Activated T-cell treated with anti-CD3 and anti-CD28 coated beads, Interleukin-2, amount 50 U/mL, for 24 hours (primary cell): ENCODE measurements around the gene LTB4R2.

Source experiments
- DNase-seq: peaks from one replicate; pipeline ENCODE4 v3.0.0-alpha.2; 2020
- H3K27ac Mint-ChIP-seq: 2 replicates; pipeline ENCODE4 v1.8.0; 2020; ENCODE audit warnings: mild to moderate bottlenecking, mixed read lengths
- H3K27me3 Mint-ChIP-seq: 2 replicates; pipeline ENCODE4 v1.8.0; 2020; ENCODE audit warnings: mixed read lengths
- H3K36me3 Mint-ChIP-seq: 2 replicates; pipeline ENCODE4 v1.8.0; 2020; ENCODE audit warnings: low read depth, mixed read lengths
- H3K4me1 Mint-ChIP-seq: 2 replicates; pipeline ENCODE4 v1.8.0; 2020; ENCODE audit warnings: low read depth, mixed read lengths
- H3K4me3 Mint-ChIP-seq: 2 replicates; pipeline ENCODE4 v1.8.0; 2020; ENCODE audit warnings: mild to moderate bottlenecking, moderate library complexity, mixed read lengths
- H3K9me3 Mint-ChIP-seq: 2 replicates; pipeline ENCODE4 v1.8.0; 2020; ENCODE audit warnings: mixed read lengths

The LTB4R2 gene

GRCh38 chr14:24270537-24271133, 39.3 kb upstream of the LTB4R2 start:
- H3K27me3 Mint-ChIP-seq: no peaks in the 10 kb centered on the region
- no peaks in the 10 kb centered on the region for H3K9me3 Mint-ChIP-seq
- peak overlapping the region; percentile 85 for H3K4me3 Mint-ChIP-seq
- H3K4me1 Mint-ChIP-seq: peaks cover 49% of the 10 kb centered on the region
- no peak for DNase-seq
- H3K36me3 Mint-ChIP-seq: peaks cover 45% of the 10 kb centered on the region
- peak overlapping the region; percentile 95 for H3K27ac Mint-ChIP-seq

- Mint-ChIP-seq H3K27ac (peak within 1 kb of the TSS; percentile 95), H3K36me3 (peaks cover 38% of the 10 kb centered on the region), H3K9me3 (no peaks in the 10 kb centered on the region), H3K4me3 (peak within 1 kb of the TSS; percentile 85), H3K4me1 (peaks cover 51% of the 10 kb centered on the region), H3K27me3 (no peaks in the 10 kb centered on the region)
- peak; percentile 90 for DNase-seq
Observed at GRCh38 chr14:24271134-24271833, 38.7 kb upstream of the LTB4R2 start, which contains the start of gene RABGGTA. RABGGTA (minus strand) TSS chr14:24271597; CDS start chr14:24271115, 482 bp downstream.

- Mint-ChIP-seq H3K9me3 (no peaks in the 10 kb centered on the region), H3K36me3 (peaks cover 33% of the 10 kb centered on the region), H3K4me3 (peak overlapping the region; percentile 85), H3K27ac (peak overlapping the region; percentile 95), H3K27me3 (no peaks in the 10 kb centered on the region), H3K4me1 (peaks cover 55% of the 10 kb centered on the region)
- DNase-seq: no peak
Observed at GRCh38 chr14:24271834-24272263, 38.1 kb upstream of the LTB4R2 start.

- Mint-ChIP-seq H3K36me3 (peaks cover 26% of the 10 kb centered on the region), H3K27me3 (no peaks in the 10 kb centered on the region), H3K9me3 (no peaks in the 10 kb centered on the region), H3K4me1 (peaks cover 61% of the 10 kb centered on the region), H3K27ac (peak overlapping the region; percentile 95), H3K4me3 (peak overlapping the region; percentile 85)
- no peak for DNase-seq
Observed at GRCh38 chr14:24272467-24272866, 37.5 kb upstream of the LTB4R2 start.

- Mint-ChIP-seq H3K9me3 (peaks cover 2% of the 10 kb centered on the region), H3K4me3 (peak overlapping the region; percentile 13), H3K36me3 (peaks cover 19% of the 10 kb centered on the region), H3K27me3 (no peaks in the 10 kb centered on the region), H3K27ac (peak overlapping the region; percentile 89), H3K4me1 (peaks cover 71% of the 10 kb centered on the region)
- no peak for DNase-seq
Observed at GRCh38 chr14:24273422-24273998, 36.4 kb upstream of the LTB4R2 start.

- H3K9me3 Mint-ChIP-seq: peaks cover 2% of the 10 kb centered on the region
- peaks cover 13% of the 10 kb centered on the region for H3K36me3 Mint-ChIP-seq
- H3K27me3 Mint-ChIP-seq: no peaks in the 10 kb centered on the region
- peaks cover 77% of the 10 kb centered on the region for H3K4me1 Mint-ChIP-seq
- H3K27ac Mint-ChIP-seq: peak overlapping the region; percentile 89
- H3K4me3 Mint-ChIP-seq: peak overlapping the region; percentile 28
- DNase-seq: peak; percentile 71
Observed at GRCh38 chr14:24274101-24274543, 35.8 kb upstream of the LTB4R2 start.

- Mint-ChIP-seq H3K36me3 (no peaks in the 10 kb centered on the region), H3K4me3 (no peak overlapping the region), H3K27ac (peak overlapping the region; percentile 2)
Observed at GRCh38 chr14:24277071-24277470, 32.9 kb upstream of the LTB4R2 start.

GRCh38 chr14:24277606-24278321, 32.2 kb upstream of the LTB4R2 start:
- H3K27ac Mint-ChIP-seq: peak overlapping the region; percentile 70
- H3K9me3 Mint-ChIP-seq: peaks cover 2% of the 10 kb centered on the region
- no peak for DNase-seq
- H3K4me3 Mint-ChIP-seq: no peak overlapping the region
- no peaks in the 10 kb centered on the region for H3K27me3 Mint-ChIP-seq
- peaks cover 66% of the 10 kb centered on the region for H3K4me1 Mint-ChIP-seq
- no peaks in the 10 kb centered on the region for H3K36me3 Mint-ChIP-seq

More at GRCh38 chr14:24277071-24277470, 32.9 kb upstream of the LTB4R2 start:
- Mint-ChIP-seq H3K27me3 (no peaks in the 10 kb centered on the region), H3K4me1 (peaks cover 73% of the 10 kb centered on the region), H3K9me3 (peaks cover 2% of the 10 kb centered on the region)
- DNase-seq: no peak

GRCh38 chr14:24278424-24278823, 31.5 kb upstream of the LTB4R2 start:
- DNase-seq: no peak
- Mint-ChIP-seq H3K36me3 (no peaks in the 10 kb centered on the region), H3K4me1 (peaks cover 59% of the 10 kb centered on the region), H3K9me3 (peaks cover 2% of the 10 kb centered on the region), H3K27me3 (no peaks in the 10 kb centered on the region), H3K27ac (peak overlapping the region; percentile 70), H3K4me3 (no peak overlapping the region)

- DNase-seq: peak; percentile 69
- H3K27me3 Mint-ChIP-seq: no peaks in the 10 kb centered on the region
- H3K4me1 Mint-ChIP-seq: peaks cover 49% of the 10 kb centered on the region
- peak overlapping the region; percentile 77 for H3K27ac Mint-ChIP-seq
- H3K4me3 Mint-ChIP-seq: peak overlapping the region; percentile 18
- peaks cover 2% of the 10 kb centered on the region for H3K9me3 Mint-ChIP-seq
- no peaks in the 10 kb centered on the region for H3K36me3 Mint-ChIP-seq
Observed at GRCh38 chr14:24279301-24280186, 30.4 kb upstream of the LTB4R2 start.

GRCh38 chr14:24280797-24281460, 29.0 kb upstream of the LTB4R2 start:
- peaks cover 39% of the 10 kb centered on the region for H3K4me1 Mint-ChIP-seq
- no peak overlapping the region for H3K27ac Mint-ChIP-seq
- H3K36me3 Mint-ChIP-seq: no peaks in the 10 kb centered on the region
- DNase-seq: no peak
- H3K9me3 Mint-ChIP-seq: peaks cover 2% of the 10 kb centered on the region
- H3K27me3 Mint-ChIP-seq: no peaks in the 10 kb centered on the region
- no peak overlapping the region for H3K4me3 Mint-ChIP-seq

GRCh38 chr14:24281636-24282035, 28.3 kb upstream of the LTB4R2 start:
- H3K36me3 Mint-ChIP-seq: no peaks in the 10 kb centered on the region
- H3K4me1 Mint-ChIP-seq: peaks cover 37% of the 10 kb centered on the region
- H3K9me3 Mint-ChIP-seq: peaks cover 2% of the 10 kb centered on the region
- no peak overlapping the region for H3K4me3 Mint-ChIP-seq
- H3K27ac Mint-ChIP-seq: no peak overlapping the region
- no peak for DNase-seq
- H3K27me3 Mint-ChIP-seq: no peaks in the 10 kb centered on the region

GRCh38 chr14:24282736-24283135, 27.2 kb upstream of the LTB4R2 start:
- Mint-ChIP-seq H3K27me3 (no peaks in the 10 kb centered on the region), H3K4me1 (peaks cover 27% of the 10 kb centered on the region), H3K4me3 (no peak overlapping the region), H3K9me3 (peaks cover 2% of the 10 kb centered on the region), H3K36me3 (no peaks in the 10 kb centered on the region), H3K27ac (no peak overlapping the region)
- DNase-seq: no peak
